HFFc6 (cell line): ENCODE data around the gene OPTN. TPM values are rescaled to one million over a fixed set of nuclear protein-coding genes. Genes with fewer than 3 reads are reported as not detected.

Experiments
- DNase-seq: peaks from one replicate; pipeline ENCODE4 v3.0.0-alpha.2; 2018
- H3K27ac Mint-ChIP-seq: 2 replicates; pipeline ENCODE4 v1.8.0; 2020; ENCODE audit warnings: mild to moderate bottlenecking, mixed read lengths
- H3K27me3 Mint-ChIP-seq: 2 replicates; pipeline ENCODE4 v1.8.0; 2021; ENCODE audit warnings: mild to moderate bottlenecking, moderate library complexity, mixed read lengths; ENCODE audit not compliant: insufficient read depth
- H3K36me3 Mint-ChIP-seq: 2 replicates; pipeline ENCODE4 v1.8.0; 2021; ENCODE audit warnings: low read depth, mixed read lengths
- H3K4me1 Mint-ChIP-seq: 2 replicates; pipeline ENCODE4 v1.8.0; 2020; ENCODE audit warnings: low read depth, mixed read lengths
- H3K4me3 Mint-ChIP-seq: 2 replicates; pipeline ENCODE4 v1.8.0; 2020; ENCODE audit warnings: mild to moderate bottlenecking, moderate library complexity, mixed read lengths
- H3K9me3 Mint-ChIP-seq: 2 replicates; pipeline ENCODE4 v1.8.0; 2020; ENCODE audit warnings: mild to moderate bottlenecking, mixed read lengths
- total RNA-seq, 6 experiments: library from RNA; stranded (reverse); fragmentation: NEBNext Ultra II Directional; extraction: Animal tissue kit (Norgen Biotek cat#: 25700); gene quantifications; 2 replicates in 1 of 6; 3 replicates in 5 of 6; pipeline ENCODE4 v1.2.3, GENCODE V29; 2021
- TF ChIP-seq, protein P1 (sequence below): fragments of 200-600 bp; sonication (generic); IDR thresholded peaks from 2 replicates; pipeline ENCODE4 v1.5.0; 2021; ENCODE audit warnings: antibody characterized with exemption, mild to moderate bottlenecking

The OPTN gene
- total RNA-seq, 6 experiments from 2014 or later = 79.9 to 90.3 (median 83.0) TPM

DNA sequence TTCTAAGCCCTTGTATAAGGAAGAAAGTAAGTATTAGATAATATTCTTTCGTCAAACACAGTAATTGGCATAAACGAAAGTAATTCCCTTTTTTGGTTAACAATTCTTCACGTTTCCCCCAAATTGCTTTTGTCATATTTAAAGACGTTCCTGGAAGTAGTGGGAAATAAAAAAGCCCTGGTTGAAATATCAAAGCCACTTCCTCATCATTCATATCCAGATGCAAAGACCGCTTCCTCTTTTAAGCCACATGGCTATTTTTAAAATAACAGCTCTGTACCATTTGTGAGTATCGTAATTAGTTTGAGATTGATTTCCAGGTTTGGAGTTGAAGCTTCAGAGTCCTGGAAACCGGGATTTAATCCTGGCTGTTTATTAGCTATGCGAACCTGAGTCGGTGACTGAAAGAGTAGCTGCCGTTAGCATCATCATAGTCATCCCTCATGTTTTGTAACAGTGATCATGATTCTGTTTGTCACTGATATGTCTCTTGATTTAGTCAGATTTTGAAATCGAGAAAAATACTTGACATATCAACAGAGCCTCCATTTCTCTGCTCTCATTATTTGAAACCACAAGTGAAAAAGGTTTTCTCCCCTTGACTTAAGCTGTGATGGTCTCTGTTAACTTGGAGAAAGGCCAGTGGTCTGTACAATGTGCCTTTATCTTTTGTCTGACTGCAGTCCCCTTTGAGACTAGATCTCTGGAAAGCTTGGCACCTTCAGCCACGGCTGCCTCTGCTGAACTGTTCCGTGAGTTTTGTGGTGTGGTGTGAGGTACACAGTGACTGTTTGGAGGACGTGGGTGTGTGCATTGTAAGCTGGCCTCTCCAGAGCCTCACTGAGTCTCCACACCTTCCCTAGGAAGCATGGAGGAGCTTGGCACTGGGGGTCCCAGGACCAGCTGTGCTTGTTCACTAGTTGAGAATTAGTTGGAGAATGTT is 18.1 kb downstream of the OPTN start:
- TF ChIP-seq, protein P1, sequence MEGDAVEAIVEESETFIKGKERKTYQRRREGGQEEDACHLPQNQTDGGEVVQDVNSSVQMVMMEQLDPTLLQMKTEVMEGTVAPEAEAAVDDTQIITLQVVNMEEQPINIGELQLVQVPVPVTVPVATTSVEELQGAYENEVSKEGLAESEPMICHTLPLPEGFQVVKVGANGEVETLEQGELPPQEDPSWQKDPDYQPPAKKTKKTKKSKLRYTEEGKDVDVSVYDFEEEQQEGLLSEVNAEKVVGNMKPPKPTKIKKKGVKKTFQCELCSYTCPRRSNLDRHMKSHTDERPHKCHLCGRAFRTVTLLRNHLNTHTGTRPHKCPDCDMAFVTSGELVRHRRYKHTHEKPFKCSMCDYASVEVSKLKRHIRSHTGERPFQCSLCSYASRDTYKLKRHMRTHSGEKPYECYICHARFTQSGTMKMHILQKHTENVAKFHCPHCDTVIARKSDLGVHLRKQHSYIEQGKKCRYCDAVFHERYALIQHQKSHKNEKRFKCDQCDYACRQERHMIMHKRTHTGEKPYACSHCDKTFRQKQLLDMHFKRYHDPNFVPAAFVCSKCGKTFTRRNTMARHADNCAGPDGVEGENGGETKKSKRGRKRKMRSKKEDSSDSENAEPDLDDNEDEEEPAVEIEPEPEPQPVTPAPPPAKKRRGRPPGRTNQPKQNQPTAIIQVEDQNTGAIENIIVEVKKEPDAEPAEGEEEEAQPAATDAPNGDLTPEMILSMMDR = no peak
- Mint-ChIP-seq H3K27me3 (no peaks in the 10 kb centered on the region), H3K36me3 (peaks cover 60% of the 10 kb centered on the region), H3K27ac (peak overlapping the region; percentile 3; the same call in 1 of the 2 replicates), H3K4me3 (no peak overlapping the region), H3K9me3 (no peaks in the 10 kb centered on the region), H3K4me1 (no peaks in the 10 kb centered on the region)
- no peak for DNase-seq

DNA sequence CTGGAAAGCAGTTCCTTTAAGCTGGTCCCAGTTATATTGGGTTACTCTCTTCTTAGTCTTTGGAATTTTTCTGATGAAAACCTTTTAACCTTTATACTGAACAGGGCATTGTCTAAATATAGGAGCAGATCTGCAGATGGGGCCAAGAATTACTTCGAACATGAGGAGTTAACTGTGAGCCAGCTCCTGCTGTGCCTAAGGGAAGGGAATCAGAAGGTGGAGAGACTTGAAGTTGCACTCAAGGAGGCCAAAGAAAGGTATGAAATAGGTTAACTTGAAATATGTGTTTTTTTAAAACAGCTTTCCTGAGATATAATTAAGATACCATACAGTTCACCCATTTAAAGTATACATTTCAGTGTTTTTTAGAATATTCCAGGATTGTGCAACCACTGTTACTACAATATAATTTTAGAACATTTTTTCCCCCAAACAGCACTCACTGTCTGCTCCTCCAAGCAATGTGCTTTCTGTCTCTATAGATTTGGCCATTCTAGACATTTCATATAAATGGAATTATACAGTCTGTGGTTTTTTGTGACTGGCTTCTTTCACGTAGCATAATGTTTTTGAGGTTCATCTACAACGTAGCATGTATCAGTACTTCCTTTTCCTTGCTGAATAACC is 18.9 kb downstream of the OPTN start:
- H3K9me3 Mint-ChIP-seq = no peaks in the 10 kb centered on the region
- peak overlapping the region; percentile 3; the same call in 1 of the 2 replicates for H3K27ac Mint-ChIP-seq
- no peak overlapping the region for H3K4me3 Mint-ChIP-seq
- TF ChIP-seq, protein P1 = no peak
- peaks cover 65% of the 10 kb centered on the region for H3K36me3 Mint-ChIP-seq
- no peaks in the 10 kb centered on the region for H3K27me3 Mint-ChIP-seq
- no peaks in the 10 kb centered on the region for H3K4me1 Mint-ChIP-seq
- DNase-seq = no peak

DNA sequence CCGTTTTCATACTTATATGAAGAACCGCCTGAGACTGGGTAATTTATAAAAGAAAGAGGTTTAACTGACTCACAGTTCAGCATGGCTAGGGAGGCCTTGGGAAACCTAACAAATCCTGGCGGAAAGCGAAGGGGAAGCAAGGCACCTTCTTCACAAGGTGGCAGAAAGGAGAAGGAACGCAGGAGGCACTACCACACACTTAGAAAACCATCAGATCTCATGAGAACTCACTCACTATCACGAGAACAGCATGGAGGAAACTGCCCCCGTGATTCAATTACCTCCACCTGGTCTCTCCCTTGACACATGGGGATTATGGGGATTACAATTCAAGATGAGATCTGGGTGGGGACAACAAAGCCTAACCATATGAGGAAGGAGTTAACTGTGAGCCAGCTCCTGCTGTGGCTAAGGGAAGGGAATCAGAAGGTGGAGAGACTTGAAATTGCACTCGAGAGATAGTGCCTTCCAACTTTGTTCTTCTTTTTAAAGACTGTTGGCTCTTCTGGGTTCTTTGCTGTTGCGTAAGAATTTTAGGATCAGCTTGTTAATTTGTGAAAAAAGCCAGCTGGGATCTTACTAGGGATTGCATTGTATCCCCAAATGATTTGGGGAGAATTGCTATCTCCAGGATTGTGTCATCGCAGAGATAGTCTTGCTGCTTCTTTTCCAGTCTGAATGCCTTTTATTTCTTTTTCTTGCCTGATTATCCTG is 21.0 kb downstream of the OPTN start:
- no peak for DNase-seq
- no peak overlapping the region for H3K4me3 Mint-ChIP-seq
- H3K4me1 Mint-ChIP-seq = no peaks in the 10 kb centered on the region
- peaks cover 70% of the 10 kb centered on the region for H3K36me3 Mint-ChIP-seq
- H3K9me3 Mint-ChIP-seq = no peaks in the 10 kb centered on the region
- no peak overlapping the region for H3K27ac Mint-ChIP-seq
- TF ChIP-seq, protein P1 = no peak
- no peaks in the 10 kb centered on the region for H3K27me3 Mint-ChIP-seq

DNA sequence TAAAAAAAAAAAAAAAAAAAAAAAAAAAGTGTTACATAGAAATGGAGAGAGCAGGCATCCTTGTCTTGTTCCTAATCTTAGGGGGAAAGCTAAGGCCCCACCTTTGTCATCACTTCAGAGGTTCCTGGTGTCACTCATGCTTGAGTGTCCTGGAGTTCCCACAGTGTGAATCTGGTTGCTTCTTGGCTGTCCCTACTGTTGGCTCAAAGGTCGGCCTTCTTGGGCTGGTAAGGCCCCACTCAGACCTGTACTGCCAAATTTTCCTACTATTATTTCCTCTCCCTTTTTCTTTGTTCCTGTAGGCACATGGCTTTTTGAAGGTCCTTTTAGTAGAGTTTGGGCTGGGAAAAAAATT is 21.5 kb downstream of the OPTN start:
- Mint-ChIP-seq H3K27me3 (no peaks in the 10 kb centered on the region), H3K4me1 (no peaks in the 10 kb centered on the region), H3K27ac (no peak overlapping the region), H3K9me3 (no peaks in the 10 kb centered on the region), H3K36me3 (peaks cover 65% of the 10 kb centered on the region), H3K4me3 (no peak overlapping the region)
- TF ChIP-seq, protein P1 = no peak
- no peak for DNase-seq

DNA sequence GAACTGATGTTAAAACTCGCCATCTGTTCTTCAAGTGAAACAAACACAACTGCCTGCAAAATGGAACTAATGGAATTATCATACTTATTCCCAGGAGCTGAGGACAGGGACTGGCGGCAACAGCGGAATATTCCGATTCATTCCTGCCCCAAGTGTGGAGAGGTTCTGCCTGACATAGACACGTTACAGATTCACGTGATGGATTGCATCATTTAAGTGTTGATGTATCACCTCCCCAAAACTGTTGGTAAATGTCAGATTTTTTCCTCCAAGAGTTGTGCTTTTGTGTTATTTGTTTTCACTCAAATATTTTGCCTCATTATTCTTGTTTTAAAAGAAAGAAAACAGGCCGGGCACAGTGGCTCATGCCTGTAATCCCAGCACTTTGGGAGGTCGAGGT is 36.7 kb downstream of the OPTN start:
- no peaks in the 10 kb centered on the region for H3K27me3 Mint-ChIP-seq
- no peak overlapping the region for H3K27ac Mint-ChIP-seq
- no peak overlapping the region for H3K4me3 Mint-ChIP-seq
- no peaks in the 10 kb centered on the region for H3K4me1 Mint-ChIP-seq
- DNase-seq = no peak
- H3K36me3 Mint-ChIP-seq = peaks cover 42% of the 10 kb centered on the region
- TF ChIP-seq, protein P1 = no peak
- H3K9me3 Mint-ChIP-seq = no peaks in the 10 kb centered on the region
